ENCODE data around the gene PDE3B.

- TF ChIP-seq POLR2A (IDR thresholded peaks at IDR 0.05; ENCODE audit: low read length) (no peak), GATA1 (IDR thresholded peaks at IDR 0.05; ENCODE audit: low read depth, low read length) (no peak)
Measured at GRCh38 chr11:14727215-14727614, 83.6 kb downstream of the PDE3B start.
